ENCODE measurements around the gene PTGDS. TPM values are rescaled to one million over a fixed set of nuclear protein-coding genes. Genes with fewer than 3 reads are reported as not detected.

The PTGDS gene
- total RNA-seq, 2 donors from 2014 or later = 15.9 to 26.1 TPM

DNA sequence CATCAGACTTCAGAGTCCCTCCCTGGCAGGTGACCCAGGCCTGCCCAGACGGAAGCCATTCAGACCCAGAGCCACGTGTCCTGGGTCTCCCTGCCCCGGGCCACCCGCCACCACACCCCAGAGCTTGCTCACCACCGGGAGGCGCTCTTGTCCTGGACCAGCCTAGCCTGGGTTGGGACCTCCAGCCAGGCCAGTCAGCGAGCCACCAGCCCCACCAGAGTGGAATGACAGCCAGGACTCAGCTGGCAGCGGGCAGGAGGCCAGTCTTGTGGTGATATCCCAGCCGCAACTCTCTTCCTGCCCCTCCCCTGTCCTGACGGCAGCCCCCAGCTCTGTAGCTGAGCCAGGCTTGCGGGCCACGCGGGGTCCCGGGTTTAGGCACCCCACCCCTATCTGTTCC, 1.7 kb upstream of the PTGDS start:
- Histone ChIP-seq H3K9me3 (no peaks in the 10 kb centered on the region), H3K27ac (no peak overlapping the region), H3K36me3 (no peaks in the 10 kb centered on the region), H3K9ac (ENCODE audit: low read depth in 2 of 2, low read length in 2 of 2) (no peak overlapping the region), H3K4me3 (no peak overlapping the region), H3K27me3 (no peaks in the 10 kb centered on the region), H3K4me1 (peaks cover 4% of the 10 kb centered on the region)
- intact Hi-C loops (cut with DNase I) = no loop called here
- no peak for DNase-seq
- TF ChIP-seq, protein P1, sequence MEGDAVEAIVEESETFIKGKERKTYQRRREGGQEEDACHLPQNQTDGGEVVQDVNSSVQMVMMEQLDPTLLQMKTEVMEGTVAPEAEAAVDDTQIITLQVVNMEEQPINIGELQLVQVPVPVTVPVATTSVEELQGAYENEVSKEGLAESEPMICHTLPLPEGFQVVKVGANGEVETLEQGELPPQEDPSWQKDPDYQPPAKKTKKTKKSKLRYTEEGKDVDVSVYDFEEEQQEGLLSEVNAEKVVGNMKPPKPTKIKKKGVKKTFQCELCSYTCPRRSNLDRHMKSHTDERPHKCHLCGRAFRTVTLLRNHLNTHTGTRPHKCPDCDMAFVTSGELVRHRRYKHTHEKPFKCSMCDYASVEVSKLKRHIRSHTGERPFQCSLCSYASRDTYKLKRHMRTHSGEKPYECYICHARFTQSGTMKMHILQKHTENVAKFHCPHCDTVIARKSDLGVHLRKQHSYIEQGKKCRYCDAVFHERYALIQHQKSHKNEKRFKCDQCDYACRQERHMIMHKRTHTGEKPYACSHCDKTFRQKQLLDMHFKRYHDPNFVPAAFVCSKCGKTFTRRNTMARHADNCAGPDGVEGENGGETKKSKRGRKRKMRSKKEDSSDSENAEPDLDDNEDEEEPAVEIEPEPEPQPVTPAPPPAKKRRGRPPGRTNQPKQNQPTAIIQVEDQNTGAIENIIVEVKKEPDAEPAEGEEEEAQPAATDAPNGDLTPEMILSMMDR (IDR thresholded peaks at IDR 0.05) = no peak

DNA sequence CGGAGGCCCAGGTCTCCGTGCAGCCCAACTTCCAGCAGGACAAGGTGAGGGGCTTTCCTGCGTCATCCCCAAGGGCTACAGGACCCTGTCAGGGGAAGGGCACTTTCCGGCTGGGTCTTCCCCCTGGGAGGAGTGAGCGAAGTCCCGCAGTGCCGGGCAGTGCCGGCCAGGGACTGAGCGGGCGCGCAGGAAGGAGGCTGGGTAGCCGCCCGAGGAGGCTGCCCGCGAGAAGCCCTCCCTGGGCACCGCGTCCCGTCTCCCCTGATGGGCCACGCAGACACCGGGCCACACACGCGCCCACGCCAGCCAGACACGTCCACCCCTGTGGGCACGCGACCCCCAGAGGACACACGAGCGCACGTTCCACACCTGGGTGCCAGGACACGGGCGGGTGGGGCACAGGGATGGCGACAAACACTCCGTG, 357 bp downstream of the PTGDS start:
- H3K27me3 ChIP-seq = no peaks in the 10 kb centered on the region
- TF ChIP-seq, protein P1 (IDR thresholded peaks at IDR 0.05) = no peak
- H3K36me3 ChIP-seq = no peaks in the 10 kb centered on the region
- H3K27ac ChIP-seq = no peak overlapping the region
- H3K4me3 ChIP-seq = peak overlapping the region; percentile 43
- intact Hi-C loops (cut with DNase I) = no loop called here
- DNase-seq = no peak
- H3K9me3 ChIP-seq = no peaks in the 10 kb centered on the region
- H3K9ac ChIP-seq (ENCODE audit: low read depth in 2 of 2, low read length in 2 of 2) = peak overlapping the region in 1 of 2 donors; percentile 35
- H3K4me1 ChIP-seq = peaks cover 4% of the 10 kb centered on the region

DNA sequence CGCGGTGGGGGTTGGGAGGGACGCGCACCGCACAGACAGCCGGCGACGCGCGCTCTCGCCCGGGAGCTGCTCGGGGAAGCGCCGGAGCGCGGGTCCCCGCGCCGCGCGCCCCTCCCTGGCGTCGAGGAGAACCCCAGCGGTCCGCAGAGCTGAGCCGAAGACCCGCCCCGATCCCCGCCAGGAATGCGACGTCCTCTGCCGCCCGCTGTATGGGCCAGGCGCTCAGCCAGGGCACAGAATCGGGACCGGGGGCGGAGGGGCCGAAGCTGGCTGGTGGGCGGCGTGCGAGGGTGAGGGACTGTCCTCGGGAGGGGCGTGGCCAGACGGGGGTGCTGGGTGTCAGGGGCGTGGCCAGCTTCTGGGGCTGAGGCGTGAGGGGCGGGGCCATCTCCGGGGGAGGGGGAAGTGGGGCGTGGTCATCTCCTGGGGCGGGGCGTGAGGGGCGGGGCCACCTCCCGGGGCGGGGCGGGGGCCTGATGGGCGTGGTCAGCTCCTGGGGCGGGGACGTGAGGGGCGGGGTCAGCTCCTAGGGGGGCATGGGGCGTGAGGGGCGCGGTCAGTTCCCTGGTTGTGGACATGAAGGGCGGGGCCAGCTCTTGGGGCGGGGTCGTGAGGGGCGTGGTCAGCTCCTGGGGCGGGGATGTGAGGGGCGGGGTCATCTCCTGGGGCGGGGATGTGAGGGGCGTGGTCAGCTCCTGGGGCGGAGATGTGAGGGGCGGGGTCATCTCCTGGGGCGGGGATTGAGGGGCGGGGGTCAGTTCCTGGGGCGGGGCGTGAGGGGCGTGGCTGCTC, 965 bp downstream of the PTGDS start:
- TF ChIP-seq, protein P1 (IDR thresholded peaks at IDR 0.05) = no peak
- intact Hi-C loops (cut with DNase I) = no loop called here
- peak overlapping the region; percentile 43 for H3K4me3 ChIP-seq
- H3K27ac ChIP-seq = no peak overlapping the region
- H3K9ac ChIP-seq (ENCODE audit: low read depth in 2 of 2, low read length in 2 of 2) = peak overlapping the region in 1 of 2 donors; percentile 35
- H3K4me1 ChIP-seq = peaks cover 4% of the 10 kb centered on the region
- peak; percentile 76 for DNase-seq
- no peaks in the 10 kb centered on the region for H3K36me3 ChIP-seq
- H3K9me3 ChIP-seq = no peaks in the 10 kb centered on the region
- H3K27me3 ChIP-seq = peaks cover under 1% of the 10 kb centered on the region

DNA sequence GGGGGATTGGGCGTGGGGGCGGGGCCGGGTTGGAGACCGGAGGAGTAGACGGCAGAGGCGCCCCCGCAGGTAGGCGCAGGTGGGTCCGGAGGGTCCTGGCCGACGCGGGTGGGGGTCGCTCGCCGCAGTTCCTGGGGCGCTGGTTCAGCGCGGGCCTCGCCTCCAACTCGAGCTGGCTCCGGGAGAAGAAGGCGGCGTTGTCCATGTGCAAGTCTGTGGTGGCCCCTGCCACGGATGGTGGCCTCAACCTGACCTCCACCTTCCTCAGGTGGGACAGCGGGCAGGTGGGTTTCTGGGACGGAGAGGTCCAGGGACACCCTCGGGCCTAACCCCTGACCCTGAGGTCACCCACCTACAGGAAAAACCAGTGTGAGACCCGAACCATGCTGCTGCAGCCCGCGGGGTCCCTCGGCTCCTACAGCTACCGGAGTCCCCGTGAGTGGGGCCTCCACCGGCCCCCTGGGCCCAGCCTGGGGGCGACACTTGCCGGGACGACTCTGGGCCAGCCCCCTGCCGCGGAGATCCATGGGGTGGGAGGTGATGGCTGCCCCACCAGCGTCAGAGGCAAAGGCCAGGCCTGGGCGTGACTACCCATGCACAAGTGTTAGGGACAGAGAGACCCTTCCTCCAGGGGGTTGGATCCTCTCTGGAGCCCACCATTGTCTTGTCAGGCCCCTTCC, 1.7 kb downstream of the PTGDS start:
- intact Hi-C loops (cut with DNase I) = no loop called here
- DNase-seq = no peak
- Histone ChIP-seq H3K4me1 (peaks cover 4% of the 10 kb centered on the region), H3K9ac (ENCODE audit: low read depth in 2 of 2, low read length in 2 of 2) (no peak overlapping the region), H3K27ac (no peak overlapping the region), H3K9me3 (no peaks in the 10 kb centered on the region), H3K4me3 (no peak overlapping the region), H3K36me3 (no peaks in the 10 kb centered on the region), H3K27me3 (peaks cover 3% of the 10 kb centered on the region)
- TF ChIP-seq, protein P1 (IDR thresholded peaks at IDR 0.05) = no peak

DNA sequence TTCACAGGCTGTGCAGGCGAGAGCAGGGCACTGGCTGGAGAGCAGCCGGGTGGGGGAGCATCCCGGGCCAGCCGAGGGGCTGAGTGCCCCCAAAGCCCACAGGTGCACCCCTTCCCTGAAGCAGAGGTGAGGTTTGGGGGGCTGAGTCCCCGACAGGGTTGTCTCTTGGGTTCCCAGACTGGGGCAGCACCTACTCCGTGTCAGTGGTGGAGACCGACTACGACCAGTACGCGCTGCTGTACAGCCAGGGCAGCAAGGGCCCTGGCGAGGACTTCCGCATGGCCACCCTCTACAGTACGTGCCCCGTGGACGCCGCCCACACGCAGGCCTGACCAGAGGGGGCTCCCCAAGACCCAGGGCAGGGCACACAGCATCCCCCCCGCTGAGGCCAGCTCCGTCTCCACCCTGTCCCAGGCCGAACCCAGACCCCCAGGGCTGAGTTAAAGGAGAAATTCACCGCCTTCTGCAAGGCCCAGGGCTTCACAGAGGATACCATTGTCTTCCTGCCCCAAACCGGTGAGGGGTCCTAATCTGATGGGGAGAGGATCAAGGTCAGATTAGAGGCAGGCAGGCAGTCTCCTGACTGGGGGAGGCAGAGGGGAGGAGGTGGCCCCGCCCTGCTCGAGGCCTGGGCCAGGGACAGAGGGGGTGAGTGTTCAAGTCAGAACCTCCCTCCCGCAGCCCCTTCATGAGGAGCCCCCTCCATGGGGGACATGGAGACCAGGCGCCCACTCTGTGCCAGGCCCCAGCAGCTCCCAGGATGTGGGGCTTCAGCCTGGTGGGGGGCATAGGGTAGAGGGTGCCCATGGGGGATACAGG, 2.7 kb downstream of the PTGDS start:
- intact Hi-C loops (cut with DNase I) = no loop called here
- no peak overlapping the region for H3K27ac ChIP-seq
- DNase-seq = no peak
- no peak overlapping the region for H3K4me3 ChIP-seq
- H3K9ac ChIP-seq (ENCODE audit: low read depth in 2 of 2, low read length in 2 of 2) = no peak overlapping the region
- peaks cover 4% of the 10 kb centered on the region for H3K4me1 ChIP-seq
- H3K9me3 ChIP-seq = no peaks in the 10 kb centered on the region
- TF ChIP-seq, protein P1 (IDR thresholded peaks at IDR 0.05) = no peak
- no peaks in the 10 kb centered on the region for H3K36me3 ChIP-seq
- peaks cover 11% of the 10 kb centered on the region for H3K27me3 ChIP-seq
